Activated CD4-positive, CD25-positive, alpha-beta regulatory T cell (primary cell): ENCODE data around the gene SERPINE1.
"Not testable (repeated sequence)": the region's sequence is repeated elsewhere in the genome, so short reads cannot be mapped to it uniquely, and the experiment has no call there.

ENCODE experiments used
- DNase-seq, 4 experiments: peaks; one replicate each; lab custom pipeline; 2025; lab: John Stamatoyannopoulos, UW

The SERPINE1 gene

GRCh38 chr7:101126651-101127459, at the start of gene SERPINE1:
SERPINE1 (plus strand) TSS chr7:101127104; CDS start chr7:101128394, 1,290 bp downstream.
- DNase-seq = peak in 1 of 4 experiments; percentile 15

- peak; percentile 59 to 72 (median 66) for DNase-seq
Observed at GRCh38 chr7:101077303-101078086, 49.4 kb upstream of the SERPINE1 start.

GRCh38 chr7:101081432-101081831, 45.5 kb upstream of the SERPINE1 start:
- no peak for DNase-seq

GRCh38 chr7:101084865-101085161, 42.1 kb upstream of the SERPINE1 start:
- DNase-seq = no peak

- peak; percentile 38 to 66 (median 56) for DNase-seq
Observed at GRCh38 chr7:101085162-101085964, 41.5 kb upstream of the SERPINE1 start, which contains the start of gene TRIM56. TRIM56 (plus strand) TSS chr7:101085481; CDS start chr7:101087313, 1,832 bp downstream.

GRCh38 chr7:101087334-101088068, 39.4 kb upstream of the SERPINE1 start:
- DNase-seq = no peak

GRCh38 chr7:101088069-101088425, 38.9 kb upstream of the SERPINE1 start:
- no peak for DNase-seq

- no peak for DNase-seq
Observed at GRCh38 chr7:101088858-101089529, 37.9 kb upstream of the SERPINE1 start.

- no peak for DNase-seq
Observed at GRCh38 chr7:101089876-101090275, 37.0 kb upstream of the SERPINE1 start.

GRCh38 chr7:101092266-101092905, 34.5 kb upstream of the SERPINE1 start:
- DNase-seq = not testable (repeated sequence)

GRCh38 chr7:101093906-101094305, 33.0 kb upstream of the SERPINE1 start:
- no peak for DNase-seq

GRCh38 chr7:101094376-101094775, 32.5 kb upstream of the SERPINE1 start:
- DNase-seq = no peak

- no peak for DNase-seq
Observed at GRCh38 chr7:101094791-101095375, 32.0 kb upstream of the SERPINE1 start.

GRCh38 chr7:101096331-101096956, 30.5 kb upstream of the SERPINE1 start:
- no peak for DNase-seq

GRCh38 chr7:101096957-101097347, 30.0 kb upstream of the SERPINE1 start:
- no peak for DNase-seq

GRCh38 chr7:101097561-101097960, 29.3 kb upstream of the SERPINE1 start:
- no peak for DNase-seq

GRCh38 chr7:101099969-101100781, 26.7 kb upstream of the SERPINE1 start:
- peak in 2 of 4 experiments; percentile 33 to 59 for DNase-seq
